Cardiac muscle cell (in vitro differentiated cells and primary cell): ENCODE data around the gene MARCHF7. TPM values are rescaled to one million over a fixed set of nuclear protein-coding genes. Genes with fewer than 3 reads are reported as not detected.
A peak's percentile ranks its signal among the peaks of the same experiment; 100 is the strongest.

Experiments used
- DNase-seq, 2 donors: peaks; one replicate each; pipeline versions ENCODE4 v3.0.0 to v3.0.0-alpha.2; 2010 to 2017; ENCODE audit warnings: low read depth in 1 of 2, low spot score in 1 of 2
- H3K27ac ChIP-seq: fragments of 200-600 bp; sonication (generic); 2 replicates; pipeline ENCODE4 v1.5.1; 2016
- H3K27me3 ChIP-seq: fragments of 200-600 bp; sonication (generic); 2 replicates; pipeline ENCODE4 v1.6.0; 2016; ENCODE audit warnings: control low read depth
- H3K36me3 ChIP-seq: fragments of 200-600 bp; sonication (generic); 2 replicates; pipeline ENCODE4 v1.5.1; 2016; ENCODE audit warnings: control low read depth
- H3K4me1 ChIP-seq: fragments of 200-600 bp; sonication (generic); 2 replicates; pipeline ENCODE4 v1.8.1; 2017; ENCODE audit warnings: low read depth, mild to moderate bottlenecking, mixed run types
- H3K4me3 ChIP-seq: fragments of 200-600 bp; sonication (generic); 2 replicates; pipeline ENCODE4 v1.5.1; 2016; ENCODE audit warnings: mild to moderate bottlenecking
- H3K9me3 ChIP-seq: fragments of 200-600 bp; sonication (generic); 2 replicates; pipeline ENCODE4 v1.5.1; 2017; ENCODE audit warnings: low read depth, mild to moderate bottlenecking, control low read depth
- polyA plus RNA-seq: library from polyadenylated mRNA; unstranded; fragments of >200 nt; fragmentation: Nextera tagmentation; extraction: Ambion mirVana; gene quantifications from 2 replicates; pipeline ENCODE4 v1.2.1, GENCODE V29; 2016
- total RNA-seq: library from RNA; depleted of rRNA; stranded (reverse); fragments of >200 nt; gene quantifications from 2 replicates; pipeline ENCODE4 v1.2.3, GENCODE V29; 2016
- TF ChIP-seq, protein P1 (sequence below): IDR thresholded peaks from 2 replicates; pipeline ENCODE4 v1.5.1; 2012; ENCODE audit warnings: low read depth, mild to moderate bottlenecking, low read length

MARCHF7 gene
- total and polyA plus RNA-seq, 2 experiments from 2014 or later = 118 to 155 TPM

GRCh38 chr2:159758686-159759085 is 46.4 kb downstream of the MARCHF7 start:
- Histone ChIP-seq H3K27ac (no peak overlapping the region), H3K4me1 (peaks cover 4% of the 10 kb centered on the region)
- TF ChIP-seq, protein P1, sequence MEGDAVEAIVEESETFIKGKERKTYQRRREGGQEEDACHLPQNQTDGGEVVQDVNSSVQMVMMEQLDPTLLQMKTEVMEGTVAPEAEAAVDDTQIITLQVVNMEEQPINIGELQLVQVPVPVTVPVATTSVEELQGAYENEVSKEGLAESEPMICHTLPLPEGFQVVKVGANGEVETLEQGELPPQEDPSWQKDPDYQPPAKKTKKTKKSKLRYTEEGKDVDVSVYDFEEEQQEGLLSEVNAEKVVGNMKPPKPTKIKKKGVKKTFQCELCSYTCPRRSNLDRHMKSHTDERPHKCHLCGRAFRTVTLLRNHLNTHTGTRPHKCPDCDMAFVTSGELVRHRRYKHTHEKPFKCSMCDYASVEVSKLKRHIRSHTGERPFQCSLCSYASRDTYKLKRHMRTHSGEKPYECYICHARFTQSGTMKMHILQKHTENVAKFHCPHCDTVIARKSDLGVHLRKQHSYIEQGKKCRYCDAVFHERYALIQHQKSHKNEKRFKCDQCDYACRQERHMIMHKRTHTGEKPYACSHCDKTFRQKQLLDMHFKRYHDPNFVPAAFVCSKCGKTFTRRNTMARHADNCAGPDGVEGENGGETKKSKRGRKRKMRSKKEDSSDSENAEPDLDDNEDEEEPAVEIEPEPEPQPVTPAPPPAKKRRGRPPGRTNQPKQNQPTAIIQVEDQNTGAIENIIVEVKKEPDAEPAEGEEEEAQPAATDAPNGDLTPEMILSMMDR = no peak

DNA sequence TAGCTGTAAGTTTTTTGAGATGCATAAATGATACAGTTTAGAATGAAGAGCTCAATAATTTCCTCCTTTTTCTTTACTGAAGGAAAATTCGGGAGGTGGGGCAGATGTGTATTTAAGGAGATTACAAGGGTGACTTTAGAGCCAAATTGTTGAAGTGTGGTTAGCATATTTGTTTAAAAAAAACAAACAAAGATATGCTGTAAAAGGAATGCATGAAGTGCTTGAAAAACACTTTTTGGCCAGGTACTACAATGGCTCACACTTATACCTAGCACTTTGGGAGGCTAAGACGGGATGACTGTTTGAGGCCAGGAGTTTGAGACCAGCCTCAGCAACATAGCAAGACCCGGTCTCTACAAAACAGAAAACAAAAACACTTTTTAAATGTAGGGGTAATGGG is 47.3 kb downstream of the MARCHF7 start:
- H3K4me1 ChIP-seq = no peaks in the 10 kb centered on the region
- no peak overlapping the region for H3K27ac ChIP-seq
- no peaks in the 10 kb centered on the region for H3K27me3 ChIP-seq
- H3K9me3 ChIP-seq = no peaks in the 10 kb centered on the region
- TF ChIP-seq, protein P1 = no peak
- H3K4me3 ChIP-seq = no peak overlapping the region
- H3K36me3 ChIP-seq = peaks cover 62% of the 10 kb centered on the region
- no peak for DNase-seq

More at GRCh38 chr2:159758686-159759085, 46.4 kb downstream of the MARCHF7 start:
- peak in 1 of 2 donors; percentile 29 for DNase-seq
- Histone ChIP-seq H3K4me3 (no peak overlapping the region), H3K27me3 (no peaks in the 10 kb centered on the region), H3K36me3 (peaks cover 62% of the 10 kb centered on the region), H3K9me3 (no peaks in the 10 kb centered on the region)

GRCh38 chr2:159760326-159760725 is 48.0 kb downstream of the MARCHF7 start:
- Histone ChIP-seq H3K4me1 (no peaks in the 10 kb centered on the region), H3K36me3 (peaks cover 63% of the 10 kb centered on the region), H3K27me3 (no peaks in the 10 kb centered on the region), H3K4me3 (no peak overlapping the region), H3K27ac (no peak overlapping the region), H3K9me3 (no peaks in the 10 kb centered on the region)
- TF ChIP-seq, protein P1 = no peak
- no peak for DNase-seq

GRCh38 chr2:159762075-159762474 is 49.8 kb downstream of the MARCHF7 start:
- Histone ChIP-seq H3K36me3 (peaks cover 74% of the 10 kb centered on the region), H3K4me3 (no peak overlapping the region), H3K27ac (no peak overlapping the region), H3K27me3 (no peaks in the 10 kb centered on the region), H3K9me3 (no peaks in the 10 kb centered on the region), H3K4me1 (no peaks in the 10 kb centered on the region)
- no peak for DNase-seq
- TF ChIP-seq, protein P1 = no peak

Other genes with a start within 250 kb of the MARCHF7 start
- 60.1 and 103 TPM in 2 replicates for gene BAZ2B, start 96.0 kb upstream of the MARCHF7 start, total RNA-seq
- gene BAZ2B, start 96.0 kb upstream of the MARCHF7 start, polyA plus RNA-seq = 62.1 and 91.3 TPM in 2 replicates
- 0.07 and 0.42 TPM in 2 replicates for gene CD302, start 85.7 kb downstream of the MARCHF7 start, total RNA-seq
- 0.65 and 1.3 TPM in 2 replicates for gene CD302, start 85.7 kb downstream of the MARCHF7 start, polyA plus RNA-seq
- 0.06 TPM in 1 of 2 replicates, not detected in the other for gene LY75, start 192.2 kb downstream of the MARCHF7 start, total RNA-seq
- gene LY75, start 192.2 kb downstream of the MARCHF7 start, polyA plus RNA-seq = 0.22 TPM in 1 of 2 replicates, not detected in the other